NCI-H2107 (cell line): ENCODE data around the gene MAMDC4.
"Not testable (repeated sequence)": the region's sequence is repeated elsewhere in the genome, so short reads cannot be mapped to it uniquely, and the experiment has no call there.

ENCODE experiments used
- DNase-seq: peaks from one replicate; lab custom pipeline; 2025; lab: John Stamatoyannopoulos, UW

The MAMDC4 gene

GRCh38 chr9:136825295-136826187 lies 26.6 kb upstream of the MAMDC4 start:
- DNase-seq, result no peak

DNA sequence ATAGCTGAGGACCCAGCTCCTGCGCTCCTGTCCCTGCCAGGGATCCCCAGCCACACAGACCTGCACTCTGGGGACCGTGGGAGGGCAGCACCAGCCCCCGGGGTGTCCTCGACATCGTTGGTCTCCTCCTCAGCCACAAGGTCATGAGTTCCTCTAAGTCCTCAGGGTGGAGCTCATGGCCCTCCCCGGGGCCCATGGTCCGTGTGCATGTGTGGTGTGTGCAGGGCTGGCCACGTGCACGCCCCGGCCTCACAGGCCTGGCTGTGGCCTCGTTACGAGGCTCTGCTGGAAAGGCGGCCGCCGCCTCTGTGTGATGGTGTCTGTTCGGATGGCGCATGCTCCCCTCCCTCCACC lies 26.0 kb upstream of the MAMDC4 start:
- no peak for DNase-seq

DNA sequence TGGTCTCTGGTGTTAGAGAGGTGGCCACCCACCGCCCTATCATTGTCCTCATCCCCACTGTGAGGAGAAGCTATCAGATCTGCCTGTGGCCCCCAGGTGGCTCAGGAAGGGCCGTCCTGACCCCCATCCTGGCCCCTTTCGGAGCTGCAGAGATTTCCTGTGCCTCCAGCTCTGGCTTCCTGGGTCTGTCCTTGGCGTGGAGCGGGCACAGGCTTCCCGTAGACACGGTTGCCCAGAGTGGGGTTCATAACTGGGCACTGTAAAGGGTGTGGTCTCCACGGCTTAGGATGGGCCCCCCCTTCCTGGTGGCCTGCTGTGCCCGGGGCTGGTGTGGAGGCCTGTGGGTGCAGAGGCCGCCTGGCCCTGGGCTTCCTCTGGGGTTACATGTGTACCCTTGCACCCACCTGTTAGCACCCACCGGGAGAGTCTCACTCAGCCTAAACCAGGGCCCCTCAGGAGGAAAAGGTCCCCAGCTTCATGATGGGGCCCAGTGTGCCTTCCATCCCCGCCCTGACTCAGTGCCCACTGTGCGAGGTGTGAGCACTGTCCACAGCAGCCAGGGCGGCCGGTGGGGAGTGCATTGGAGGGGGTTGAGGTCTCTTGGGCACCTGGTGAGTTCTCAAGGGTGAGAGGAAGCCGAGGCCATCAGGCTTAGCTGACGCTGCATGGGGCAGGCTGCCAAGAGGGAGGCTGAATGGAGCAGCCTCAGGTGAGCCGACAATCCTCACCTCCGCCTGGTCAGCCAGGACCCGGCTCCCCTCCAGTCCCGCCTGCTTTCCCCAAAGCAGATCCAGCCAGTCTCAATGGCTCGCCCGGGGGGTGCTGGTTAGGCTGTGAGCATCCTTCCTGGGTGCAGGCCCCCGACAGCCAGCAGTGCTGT lies 25.2 kb upstream of the MAMDC4 start:
- DNase-seq, result no peak

- no peak for DNase-seq
Measured at GRCh38 chr9:136827794-136828473, 24.2 kb upstream of the MAMDC4 start.

DNA sequence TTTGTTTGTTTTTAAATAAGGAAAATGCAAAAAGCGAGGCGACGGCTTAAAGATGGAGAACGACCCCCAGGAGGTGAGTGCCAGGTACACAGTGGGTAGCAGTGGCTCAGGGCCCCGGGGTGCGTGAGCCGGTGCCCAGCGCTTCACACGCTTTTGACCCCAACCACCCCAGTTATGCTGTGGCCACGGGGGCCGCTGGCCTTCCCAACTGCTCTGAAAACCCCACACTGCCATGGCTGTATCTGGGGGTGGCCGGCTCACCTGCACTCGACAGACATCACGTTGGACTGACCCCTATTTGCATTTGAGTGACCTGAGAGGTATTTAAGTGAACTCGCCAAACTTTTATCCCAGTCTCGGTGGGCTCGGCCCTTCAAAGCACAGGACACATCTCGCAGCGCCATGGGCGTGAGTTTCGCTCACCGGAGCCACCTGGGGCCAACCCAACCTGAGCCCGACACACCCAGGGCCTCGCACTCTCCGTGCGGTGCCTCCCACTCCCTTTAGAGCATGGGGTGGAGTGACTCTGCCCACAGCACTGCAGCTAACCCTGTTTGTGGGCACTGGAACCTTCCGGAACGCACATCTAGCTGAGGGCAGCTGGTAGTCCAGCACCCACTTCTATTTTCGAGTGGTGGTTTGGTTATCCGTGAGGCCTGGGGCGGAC lies 23.5 kb upstream of the MAMDC4 start:
- no peak for DNase-seq

- no peak for DNase-seq
Measured at GRCh38 chr9:136829412-136829811, 22.7 kb upstream of the MAMDC4 start.

- DNase-seq, result no peak
Measured at GRCh38 chr9:136829981-136830885, 21.9 kb upstream of the MAMDC4 start.

DNA sequence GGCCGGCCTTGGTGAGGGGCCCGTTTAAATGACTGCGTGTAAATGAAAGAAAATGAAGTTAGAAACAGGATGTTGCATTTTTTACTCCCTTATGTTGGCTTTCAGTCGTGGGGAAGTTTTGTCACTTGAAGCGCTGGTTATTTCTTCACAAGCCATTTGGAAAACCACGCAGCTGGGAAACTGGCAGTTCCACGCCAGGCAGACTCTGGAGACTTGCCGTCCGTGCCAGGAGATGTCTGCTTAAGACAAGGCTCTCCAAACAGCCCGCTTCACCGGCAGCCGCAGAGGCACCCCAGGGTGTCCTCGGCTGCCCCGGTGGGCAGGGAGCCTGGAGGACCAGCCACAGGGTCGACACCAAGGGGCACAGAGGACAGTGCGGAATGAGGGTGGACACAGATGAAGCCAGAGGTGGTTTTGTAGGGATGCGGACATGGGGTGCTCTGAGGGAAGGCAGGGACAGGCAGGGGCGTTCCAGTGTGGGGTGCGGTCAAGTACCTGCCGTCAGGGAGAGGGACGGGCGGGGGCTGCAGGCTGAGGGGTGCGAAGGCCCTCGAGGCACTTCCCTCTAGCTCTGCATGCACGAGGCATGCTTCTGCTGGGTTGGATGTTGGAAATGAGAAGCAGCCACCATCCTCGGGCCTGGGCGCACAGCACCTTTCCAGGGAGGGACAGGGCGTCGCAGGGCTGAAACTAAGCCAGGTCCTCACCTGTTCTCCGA lies 21.0 kb upstream of the MAMDC4 start:
- no peak for DNase-seq

GRCh38 chr9:136831720-136832104 lies 20.4 kb upstream of the MAMDC4 start:
- no peak for DNase-seq

GRCh38 chr9:136832581-136832980 lies 19.6 kb upstream of the MAMDC4 start:
- no peak for DNase-seq

DNA sequence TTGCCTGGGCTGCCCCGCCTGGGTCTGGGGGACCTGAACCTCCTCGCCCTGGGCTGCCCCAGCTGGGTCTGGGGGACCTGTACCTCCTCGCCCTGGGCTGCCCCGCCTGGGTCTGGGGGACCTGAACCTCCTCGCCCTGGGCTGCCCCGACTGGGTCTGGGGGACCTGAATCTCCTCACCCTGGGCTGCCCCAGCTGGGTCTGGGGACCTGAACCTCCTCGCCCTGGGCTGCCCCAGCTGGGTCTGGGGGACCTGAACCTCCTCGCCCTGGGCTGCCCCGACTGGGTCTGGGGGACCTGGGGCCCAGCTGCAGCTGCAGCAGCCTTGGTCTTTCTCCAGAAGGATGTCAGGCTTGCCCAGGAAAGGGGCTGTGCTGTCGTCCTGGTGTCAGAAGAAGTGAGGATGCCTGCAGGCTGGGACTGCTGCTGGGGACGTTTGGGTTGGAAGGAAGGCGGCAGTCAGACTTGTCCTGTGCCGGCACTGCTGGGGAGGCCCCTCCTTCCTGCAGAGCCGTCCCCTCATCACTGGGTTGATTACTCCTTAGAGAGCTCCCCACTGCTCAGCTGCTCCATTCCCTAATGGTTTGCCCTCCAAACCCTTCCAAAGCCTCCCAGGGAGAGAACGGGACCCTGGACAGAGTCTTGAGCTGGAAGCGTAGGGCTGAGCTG lies 18.6 kb upstream of the MAMDC4 start:
- not testable (repeated sequence) for DNase-seq

- DNase-seq, result no peak
Measured at GRCh38 chr9:136835162-136835931, 16.8 kb upstream of the MAMDC4 start.

DNA sequence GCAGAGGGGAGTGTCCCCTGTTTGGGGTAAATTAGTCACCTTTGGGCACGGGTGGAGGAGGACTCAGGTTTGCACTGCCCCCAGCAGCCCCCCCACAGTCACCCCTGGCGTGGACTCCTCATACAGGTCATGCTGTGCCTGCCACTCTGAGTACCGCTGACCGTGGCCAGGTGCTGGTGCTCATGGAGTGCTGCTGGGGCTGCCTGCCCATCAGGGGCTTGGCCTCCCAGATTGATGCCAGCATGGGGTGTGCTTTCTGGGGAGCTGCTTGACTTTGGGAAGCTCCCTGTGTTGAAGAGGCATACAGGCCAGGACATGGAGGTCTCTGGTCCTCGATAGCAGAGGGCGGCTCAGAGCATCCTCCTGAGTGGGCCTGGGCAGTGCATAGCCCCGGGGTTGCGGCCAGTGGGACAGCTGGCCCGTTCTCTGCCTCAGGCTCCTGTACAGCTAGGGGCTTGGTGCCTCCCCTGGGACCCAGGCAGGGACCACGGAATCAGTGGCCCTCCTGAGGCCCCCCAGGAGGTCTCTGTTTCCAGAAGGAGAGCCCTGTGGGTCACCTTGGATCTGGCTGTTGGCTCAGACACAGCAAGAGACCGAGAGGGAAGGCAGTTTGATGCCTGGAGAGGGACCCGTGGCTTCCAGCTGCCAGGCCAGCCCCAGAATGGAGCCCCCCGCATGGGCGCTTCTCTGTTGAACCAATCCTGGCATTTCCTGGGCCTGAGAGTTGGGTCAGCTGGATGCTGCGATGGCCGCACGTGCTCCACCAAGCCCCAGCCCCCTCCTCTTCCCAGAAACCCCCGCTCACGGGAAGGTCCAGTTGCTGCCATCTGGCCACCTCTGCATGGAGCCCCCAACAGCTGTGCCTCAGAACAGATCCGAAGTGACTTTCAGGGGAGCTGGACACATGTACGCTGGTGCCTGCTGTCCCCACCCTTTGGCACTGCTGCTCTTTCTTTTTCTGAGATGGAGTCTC lies 15.9 kb upstream of the MAMDC4 start:
- DNase-seq, result no peak

DNA sequence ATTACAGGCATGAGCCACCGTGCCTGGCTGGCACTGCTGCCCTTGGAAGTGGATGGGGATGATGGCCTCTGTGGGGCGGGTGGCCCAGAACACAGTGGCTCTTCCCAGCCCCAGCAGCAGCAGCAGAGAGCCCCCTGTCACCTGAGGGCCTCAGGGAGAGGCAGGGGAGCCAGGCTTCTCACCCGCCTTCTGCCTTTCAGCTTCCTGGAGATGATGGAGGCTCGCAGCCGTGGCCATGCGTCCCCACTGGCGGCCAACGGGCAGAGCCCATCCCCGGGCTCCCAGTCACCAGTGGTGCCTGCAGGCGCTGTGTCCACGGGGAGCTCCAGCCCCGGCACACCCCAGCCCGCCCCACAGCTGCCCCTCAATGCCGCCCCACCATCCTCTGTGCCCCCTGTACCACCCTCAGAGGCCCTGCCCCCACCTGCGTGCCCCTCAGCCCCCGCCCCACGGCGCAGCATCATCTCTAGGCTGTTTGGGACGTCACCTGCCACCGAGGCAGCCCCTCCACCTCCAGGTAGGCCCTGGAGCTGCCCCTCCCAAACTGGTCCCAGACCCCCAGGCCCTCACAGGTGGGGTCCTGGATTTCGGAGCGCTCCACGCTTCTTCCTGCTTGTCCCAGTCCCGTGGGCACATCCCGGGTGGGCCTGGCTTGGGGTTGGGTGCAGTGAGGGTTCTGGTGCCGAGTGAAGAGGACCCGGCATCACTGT lies 14.8 kb upstream of the MAMDC4 start:
- DNase-seq, result no peak

GRCh38 chr9:136837856-136838277 lies 14.3 kb upstream of the MAMDC4 start:
- DNase-seq, result not testable (repeated sequence)

DNA sequence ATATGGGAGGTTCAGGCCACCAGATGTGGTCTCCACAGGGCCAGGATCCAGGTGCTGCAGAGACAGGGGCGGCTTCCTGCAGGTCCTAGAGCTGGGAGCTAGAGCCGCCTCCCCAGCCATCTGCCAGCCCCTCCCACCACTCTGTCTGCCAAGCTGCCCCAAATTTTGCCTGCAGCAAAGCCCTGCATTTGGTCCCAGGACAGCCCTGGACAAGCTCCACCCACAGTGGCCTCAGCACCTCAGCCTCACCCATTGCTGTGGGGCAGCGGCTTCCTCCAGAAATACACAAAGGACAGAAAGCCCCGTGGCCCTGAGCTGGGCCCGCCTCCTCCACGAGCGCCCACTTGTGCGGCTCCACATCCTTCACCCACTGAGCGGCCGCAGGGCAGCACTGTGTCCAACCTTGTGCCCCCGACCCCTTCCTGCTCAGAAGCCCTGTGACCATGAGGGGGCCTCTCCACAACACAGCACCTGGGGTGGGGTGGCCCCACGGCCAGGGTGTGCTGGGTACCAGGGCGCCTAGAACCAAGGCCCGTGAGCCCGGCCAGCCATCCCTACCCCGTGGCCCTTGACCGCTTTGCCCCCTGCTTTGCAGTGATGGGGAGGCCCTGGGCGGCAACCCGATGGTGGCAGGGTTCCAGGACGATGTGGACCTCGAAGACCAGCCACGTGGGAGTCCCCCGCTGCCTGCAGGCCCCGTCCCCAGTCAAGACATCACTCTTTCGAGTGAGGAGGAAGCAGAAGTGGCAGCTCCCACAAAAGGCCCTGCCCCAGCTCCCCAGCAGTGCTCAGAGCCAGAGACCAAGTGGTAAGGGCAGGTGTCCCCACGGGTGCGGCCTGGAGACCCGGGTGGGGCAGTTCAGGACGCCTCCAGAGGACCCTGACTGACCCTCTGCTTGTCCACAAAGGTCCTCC lies 13.6 kb upstream of the MAMDC4 start:
- DNase-seq, result no peak
